ENCODE data around the gene ANKRD50.

ANKRD50 gene

DNA sequence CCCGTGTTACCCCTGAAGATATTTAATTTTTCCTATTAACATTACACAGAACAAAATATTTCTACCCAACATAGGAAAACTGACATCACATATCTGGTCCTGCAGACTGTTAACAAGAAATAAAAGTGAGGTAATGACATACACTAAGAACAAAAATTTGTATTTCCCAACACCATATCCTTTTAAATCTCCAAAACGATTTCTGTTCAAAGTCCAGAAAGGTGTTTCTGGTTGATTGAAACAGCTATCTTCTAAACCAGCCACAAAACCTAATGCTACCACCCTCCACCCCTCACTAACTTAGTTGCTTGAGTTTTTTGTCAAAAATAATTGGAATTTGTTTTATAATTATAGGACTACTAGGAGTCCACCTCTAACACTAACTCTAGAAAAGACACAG is 7.1 kb downstream of the ANKRD50 start:
- no peak for FAIRE-seq

DNA sequence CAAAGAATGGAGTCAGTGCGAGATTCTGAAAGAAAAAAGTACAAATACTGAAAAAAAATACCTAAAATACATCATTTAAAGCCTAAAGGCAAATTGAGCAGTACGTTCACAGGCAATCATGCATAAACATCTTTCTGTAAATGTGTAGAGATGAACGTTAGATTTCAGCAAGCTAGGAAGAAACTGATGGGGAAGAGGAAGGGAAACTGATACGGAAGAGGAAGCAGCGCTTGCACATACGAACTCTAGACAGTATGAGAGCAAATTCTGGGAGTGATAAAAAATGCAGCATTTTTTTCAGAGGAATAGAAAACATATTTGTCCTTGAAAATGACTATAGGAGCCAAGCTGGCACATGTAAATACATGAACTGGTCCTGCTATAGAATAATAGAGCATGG is 9.4 kb downstream of the ANKRD50 start:
- no peak for FAIRE-seq

DNA sequence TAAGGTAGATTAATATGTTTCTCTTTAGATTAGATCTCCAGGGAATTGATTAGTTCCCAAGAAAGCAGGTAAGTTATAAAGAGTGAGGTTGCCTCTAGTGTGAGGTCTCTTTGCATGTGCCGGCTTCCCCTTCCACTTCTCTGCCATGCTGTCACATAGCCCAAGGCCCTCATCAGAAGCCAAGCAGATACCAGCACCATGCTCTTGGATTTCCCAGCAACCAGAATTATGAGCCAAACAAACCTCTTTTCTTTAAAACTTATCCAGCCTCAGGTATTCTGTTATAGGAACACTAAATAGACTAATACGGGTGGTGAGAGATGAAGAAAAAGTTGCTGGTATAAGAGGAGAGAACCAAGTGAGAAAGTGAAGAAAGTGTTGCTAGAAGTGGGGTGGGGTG is 15.1 kb downstream of the ANKRD50 start:
- no peak for FAIRE-seq

DNA sequence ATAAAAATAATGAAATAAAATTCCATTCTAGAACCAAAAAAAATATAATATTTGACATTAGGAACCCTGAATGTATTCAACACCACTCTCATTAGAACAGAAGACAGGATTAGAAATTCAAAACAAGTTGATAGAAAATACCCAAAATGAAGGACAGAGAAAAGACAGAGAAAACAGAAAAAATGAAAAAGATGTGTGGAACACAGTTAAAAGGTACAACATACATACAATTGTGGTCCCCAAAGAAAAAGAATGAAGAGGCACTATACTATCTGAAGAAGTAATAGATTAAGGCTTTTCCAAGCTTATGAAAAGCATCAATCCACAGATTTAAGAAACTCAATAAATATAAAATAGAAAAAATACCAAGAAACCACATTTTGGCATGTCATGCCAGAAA is 16.4 kb downstream of the ANKRD50 start:
- no peak for FAIRE-seq

DNA sequence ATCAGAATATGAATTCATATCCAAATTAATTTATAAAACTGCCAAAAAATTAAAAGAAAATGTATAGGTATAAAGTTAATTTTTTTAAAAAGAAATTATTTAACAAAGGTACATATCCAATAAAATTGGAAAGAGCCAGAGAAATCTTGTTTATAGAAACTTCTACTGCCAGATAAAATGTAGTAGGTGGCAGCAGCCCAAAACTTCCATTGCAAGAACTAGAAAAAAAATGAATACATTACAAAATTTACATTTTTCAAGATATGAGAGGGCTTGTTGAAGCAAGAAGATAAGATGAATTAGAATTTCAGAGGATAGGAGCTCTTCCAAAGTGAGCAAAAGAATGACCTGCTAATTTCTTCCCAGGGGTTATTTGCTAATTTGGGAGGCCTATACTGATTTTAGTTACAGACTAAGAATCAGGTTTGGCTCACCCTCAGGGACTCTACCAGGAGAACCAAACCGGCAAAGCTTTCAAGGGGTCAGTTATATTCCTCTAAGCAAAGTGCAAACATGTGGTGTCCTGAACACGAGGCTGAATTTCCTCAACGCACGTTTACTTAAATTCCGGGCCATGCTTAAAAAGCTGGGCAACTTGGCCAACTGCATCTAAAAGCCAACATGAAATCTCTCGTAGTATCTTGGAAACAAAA is 17.5 kb downstream of the ANKRD50 start:
- no peak for FAIRE-seq

DNA sequence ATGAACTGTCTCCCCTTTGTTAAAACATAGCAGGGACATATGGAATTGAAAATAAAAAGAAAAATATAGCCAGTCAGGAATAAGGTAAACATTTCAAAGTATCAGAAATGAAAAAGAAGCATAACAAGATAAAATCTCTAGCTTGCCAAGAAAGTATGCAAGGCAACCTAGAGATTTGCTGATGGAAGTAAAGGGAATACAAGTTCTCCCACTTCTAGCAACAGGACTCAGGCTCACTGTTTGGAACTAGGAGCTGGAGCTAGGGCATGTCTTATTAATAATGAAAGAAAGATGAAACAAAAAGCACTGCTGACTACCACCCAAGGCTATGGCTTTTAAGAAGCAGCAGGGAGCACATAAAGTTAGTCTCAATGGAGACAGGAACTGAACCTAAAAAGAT is 18.2 kb downstream of the ANKRD50 start:
- FAIRE-seq = no peak

DNA sequence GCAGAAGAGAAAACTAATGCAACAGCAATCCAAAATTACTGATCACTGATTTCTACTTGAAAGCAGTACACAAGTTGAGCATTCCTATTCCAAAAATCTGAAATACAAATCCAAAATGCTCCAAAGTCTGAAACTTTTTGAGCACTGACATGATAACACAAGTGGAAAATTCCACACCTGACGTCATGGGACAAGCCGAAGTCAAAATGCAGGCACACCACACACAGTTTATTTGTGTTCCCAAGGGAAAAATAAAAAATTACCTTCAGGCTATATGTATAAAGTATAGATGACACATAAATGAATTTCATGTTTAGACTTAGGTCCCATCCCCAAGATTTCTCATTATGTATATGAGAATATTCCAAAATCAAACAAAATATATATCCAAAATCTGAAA is 20.7 kb downstream of the ANKRD50 start:
- FAIRE-seq = no peak

DNA sequence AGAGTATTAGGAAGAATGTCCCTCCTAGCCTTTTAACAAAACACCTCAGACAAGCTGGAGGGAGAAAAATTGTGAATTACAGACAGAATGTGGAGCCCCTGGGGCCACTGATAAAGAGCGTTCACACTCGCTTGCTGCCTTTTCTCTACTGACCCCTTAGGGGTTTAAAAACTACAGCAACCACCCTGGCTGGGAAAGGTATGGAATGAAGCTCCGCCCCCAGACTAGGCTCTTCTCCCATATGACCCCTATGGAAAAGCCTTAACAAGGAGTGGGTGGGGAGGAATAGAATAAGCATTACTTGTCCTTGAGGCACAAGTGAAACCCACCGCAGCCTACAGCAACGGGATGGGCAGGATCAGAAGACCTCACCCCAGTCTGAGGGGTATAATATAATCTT is 26.3 kb downstream of the ANKRD50 start:
- no peak for FAIRE-seq

DNA sequence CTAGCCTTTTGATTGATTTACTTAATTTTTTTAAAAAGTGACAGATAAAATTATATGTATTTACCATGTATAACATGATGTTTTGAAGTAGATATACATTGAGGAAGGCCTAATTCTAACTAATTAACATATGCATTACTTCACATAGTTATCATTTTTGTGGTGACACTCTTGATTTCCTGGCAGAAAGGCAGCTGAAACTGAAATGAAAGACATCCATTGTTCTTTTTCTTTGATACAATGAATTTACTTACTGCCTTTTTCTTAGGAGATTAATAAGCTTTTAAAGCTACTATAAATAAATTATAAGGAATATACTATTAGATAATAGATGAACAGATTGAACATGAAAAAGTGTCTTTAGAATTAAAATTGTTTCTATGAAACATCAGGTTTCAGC is 26.7 kb downstream of the ANKRD50 start:
- peak; percentile 23 for FAIRE-seq

DNA sequence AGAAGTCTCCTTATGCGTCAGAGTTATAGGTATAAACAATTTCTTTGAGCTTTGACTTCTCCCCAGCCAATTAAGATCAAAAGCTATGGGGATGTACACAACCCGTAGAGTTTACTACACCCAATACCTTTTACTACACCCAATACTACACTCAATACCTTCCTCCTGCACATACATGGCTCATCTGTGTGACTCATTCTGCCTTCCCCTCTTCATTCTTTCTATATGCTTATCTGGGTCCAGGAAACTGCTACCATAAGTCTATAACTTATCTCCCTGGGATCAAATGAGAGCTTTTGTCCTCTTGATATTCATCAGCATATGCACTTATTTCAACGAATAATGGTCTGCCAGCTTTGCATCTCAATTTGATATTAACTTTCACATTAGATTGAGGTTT is 28.2 kb downstream of the ANKRD50 start:
- no peak for FAIRE-seq

DNA sequence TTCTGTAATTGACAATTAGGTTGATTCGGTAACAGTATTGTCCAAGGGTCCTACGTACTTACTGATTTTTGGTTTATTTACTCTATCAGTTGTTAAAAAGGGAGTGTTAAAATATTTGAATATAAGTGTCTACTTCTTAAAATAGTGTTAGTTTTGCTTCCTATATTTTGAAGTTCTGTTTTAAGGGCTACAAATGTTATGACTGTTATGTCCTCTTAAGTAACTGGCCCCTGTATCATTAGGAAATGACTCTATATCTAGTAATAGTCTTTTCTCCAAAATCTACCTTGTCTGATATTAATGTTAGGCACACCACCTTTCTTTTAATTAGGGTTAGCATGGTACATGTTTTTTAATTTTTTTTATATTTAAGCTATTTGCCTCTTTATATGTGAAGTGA is 30.1 kb downstream of the ANKRD50 start:
- FAIRE-seq = no peak

DNA sequence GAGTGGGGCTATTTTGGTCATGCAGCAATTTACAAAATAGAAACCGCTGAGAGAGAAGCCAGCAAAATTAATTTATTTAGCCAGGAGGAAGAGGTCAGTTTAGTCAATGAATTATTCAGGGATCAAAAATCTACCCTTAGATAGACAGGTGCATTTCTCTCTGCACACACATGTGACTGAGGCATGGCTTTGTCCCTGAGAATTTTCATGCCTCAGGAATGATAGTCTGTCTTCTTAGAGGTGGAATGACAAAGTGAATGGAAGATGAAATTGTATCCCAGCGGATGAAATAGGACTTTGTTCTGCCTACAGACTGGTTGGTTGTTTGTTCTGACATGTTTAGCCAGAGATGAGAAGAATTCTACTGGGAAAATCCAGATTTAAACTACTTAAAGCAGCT is 46.0 kb downstream of the ANKRD50 start:
- no peak for FAIRE-seq

DNA sequence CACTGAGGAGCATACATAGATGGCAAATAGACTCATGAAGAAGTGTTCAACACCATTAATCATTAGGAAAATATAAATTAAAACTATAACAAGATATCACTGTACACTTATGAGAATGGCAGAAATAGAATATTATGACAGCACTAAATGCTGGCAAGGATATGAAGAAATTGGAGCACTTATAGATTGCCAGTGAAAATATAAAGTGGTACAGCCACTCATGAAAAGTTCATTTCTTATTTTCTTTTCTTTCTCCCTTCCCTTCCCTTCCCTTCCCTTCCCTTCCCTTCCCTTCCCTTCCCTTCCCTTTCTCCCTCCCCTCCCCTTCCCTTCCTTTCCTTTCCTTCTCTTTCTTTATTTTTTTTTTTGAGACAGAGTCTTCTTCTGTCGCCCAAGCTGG is 53.7 kb downstream of the ANKRD50 start:
- no peak for FAIRE-seq

DNA sequence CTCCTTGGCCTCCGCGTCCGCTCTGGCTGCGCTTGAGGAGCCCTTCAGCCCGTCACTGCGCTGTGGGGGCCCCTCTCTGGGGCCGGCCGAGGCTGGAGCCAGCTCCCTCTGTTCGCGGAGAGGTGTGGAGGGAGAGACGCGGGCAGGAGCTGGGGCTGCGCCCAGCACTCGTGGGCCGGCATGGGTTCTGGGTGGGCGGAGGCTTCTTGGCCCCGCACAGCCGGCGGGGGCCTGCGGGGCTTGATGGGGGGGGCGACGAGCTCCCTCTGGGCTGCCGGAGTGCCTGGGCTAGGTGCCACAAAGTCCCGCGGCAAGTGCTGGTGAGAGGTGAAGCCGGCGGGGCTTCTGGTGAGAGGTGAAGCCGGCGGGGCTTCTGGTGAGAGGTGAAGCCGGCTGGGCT is 61.9 kb downstream of the ANKRD50 start:
- FAIRE-seq = no peak

DNA sequence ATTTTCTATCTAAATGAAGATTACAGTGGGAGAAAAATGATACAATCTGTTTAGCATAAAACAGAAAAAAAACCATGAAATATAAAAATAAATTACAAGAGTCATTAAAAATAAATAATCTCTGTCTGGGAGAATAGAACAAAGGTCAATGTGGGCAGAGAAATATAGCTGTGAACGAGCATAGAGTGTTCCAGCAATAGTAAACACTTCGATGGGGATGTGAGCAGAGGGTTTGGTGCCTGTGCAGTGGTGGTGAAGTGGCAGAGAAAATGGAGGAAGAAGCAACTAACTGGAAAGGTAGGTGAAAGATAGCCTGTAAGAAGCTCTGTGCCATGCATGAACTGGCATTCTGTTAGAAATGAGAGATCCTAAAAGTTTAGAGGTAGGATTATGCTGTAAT is 64.9 kb downstream of the ANKRD50 start:
- FAIRE-seq = no peak

DNA sequence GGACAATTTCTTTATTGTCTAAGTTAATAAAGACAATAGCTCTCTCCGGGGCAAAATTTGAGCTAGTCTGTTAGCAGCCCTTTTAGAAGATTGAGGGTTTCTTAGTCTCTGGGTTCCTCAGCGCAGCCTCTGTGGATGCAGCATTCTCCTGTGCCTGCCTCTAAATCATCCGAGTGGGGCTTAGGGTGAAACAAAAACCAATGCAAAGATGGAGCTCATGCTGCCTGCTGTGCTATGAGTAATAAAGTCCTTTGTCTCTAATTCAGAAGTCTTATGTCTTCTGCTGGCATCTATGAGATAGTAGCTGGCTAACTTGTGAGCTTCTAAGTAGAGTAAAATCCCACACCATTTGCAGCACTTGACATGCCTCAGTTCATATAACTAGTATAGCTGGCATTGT is 67.9 kb downstream of the ANKRD50 start:
- no peak for FAIRE-seq

DNA sequence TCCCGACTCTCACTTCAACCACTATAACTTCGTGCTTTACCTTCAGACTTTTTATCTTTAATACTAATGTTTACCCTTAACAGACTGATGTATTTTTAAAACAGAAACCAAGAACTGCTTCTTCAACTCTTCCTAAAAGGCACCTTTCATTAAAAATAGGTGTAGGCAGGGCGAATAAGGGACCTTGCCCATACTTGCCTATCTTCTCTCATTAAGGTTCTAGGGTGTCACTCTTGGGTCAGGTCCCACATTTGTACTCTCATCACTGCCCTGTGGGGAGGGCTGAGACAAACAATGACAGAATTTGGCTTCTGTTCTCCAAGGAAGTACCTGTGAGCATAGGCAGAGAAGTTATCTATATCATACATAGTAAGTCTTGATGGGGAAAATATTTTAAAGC is 69.7 kb downstream of the ANKRD50 start:
- FAIRE-seq = no peak

DNA sequence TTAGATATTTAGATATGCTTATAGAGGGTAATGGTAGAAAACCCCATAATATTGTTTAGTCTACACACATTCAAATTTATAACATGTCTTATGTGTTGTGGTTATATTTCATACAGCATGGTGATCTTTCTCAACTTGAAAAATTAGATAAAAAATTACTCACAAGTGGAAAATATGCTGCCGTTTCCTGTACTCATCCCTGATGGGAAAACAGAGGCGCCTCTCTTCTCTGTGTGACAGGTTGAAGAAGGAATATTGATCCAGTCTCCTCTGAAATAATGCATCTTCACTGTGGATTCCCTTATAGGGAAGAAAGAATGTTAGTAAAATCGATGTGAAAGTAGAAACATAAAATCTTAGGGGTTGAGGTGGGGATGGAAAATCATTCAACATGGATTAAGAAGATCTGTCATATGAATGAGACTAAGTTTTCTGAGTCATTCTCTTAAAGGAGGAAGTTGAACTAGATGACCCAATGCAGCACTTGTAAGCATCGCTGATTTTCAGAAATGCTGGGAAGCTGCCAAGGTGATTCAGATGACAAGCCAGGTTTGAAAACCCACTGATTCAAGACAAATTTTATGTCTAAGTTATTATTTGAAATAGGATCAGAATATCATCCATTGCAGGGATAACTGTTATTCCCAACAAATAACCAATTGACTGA is 70.7 kb downstream of the ANKRD50 start:
- no peak for FAIRE-seq

DNA sequence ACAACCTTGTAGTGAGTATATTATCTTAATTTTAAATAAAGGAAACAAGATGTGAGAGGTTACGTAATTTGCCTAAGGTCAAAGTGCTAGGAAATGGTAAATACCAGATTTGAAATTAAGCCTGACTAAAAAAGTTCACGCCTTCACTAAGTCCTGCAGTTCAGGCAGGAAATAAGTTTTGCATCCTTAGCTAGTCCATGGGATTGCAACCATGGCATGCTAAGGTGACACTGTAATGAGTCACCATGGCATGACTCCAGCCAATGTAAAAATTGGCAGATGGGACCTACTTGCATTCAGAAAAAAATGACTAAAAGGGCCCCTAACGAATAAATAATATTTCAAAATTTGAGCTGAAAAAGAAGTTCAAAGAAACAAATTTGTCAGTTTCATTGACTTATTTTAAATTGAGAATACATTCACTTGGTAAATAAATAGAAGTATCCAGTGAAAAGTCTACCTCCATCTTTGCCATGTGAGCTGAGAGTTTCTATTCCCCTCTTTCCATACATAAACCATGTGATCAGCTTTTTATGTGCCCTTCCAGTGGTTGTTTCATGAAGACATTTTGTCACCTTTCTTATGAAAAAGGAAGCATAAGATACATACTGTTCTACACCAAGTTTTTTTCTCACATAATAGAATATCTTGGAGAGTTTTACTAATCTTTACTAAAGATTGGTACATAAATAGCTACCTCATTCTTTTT is 72.4 kb downstream of the ANKRD50 start:
- no peak for FAIRE-seq

DNA sequence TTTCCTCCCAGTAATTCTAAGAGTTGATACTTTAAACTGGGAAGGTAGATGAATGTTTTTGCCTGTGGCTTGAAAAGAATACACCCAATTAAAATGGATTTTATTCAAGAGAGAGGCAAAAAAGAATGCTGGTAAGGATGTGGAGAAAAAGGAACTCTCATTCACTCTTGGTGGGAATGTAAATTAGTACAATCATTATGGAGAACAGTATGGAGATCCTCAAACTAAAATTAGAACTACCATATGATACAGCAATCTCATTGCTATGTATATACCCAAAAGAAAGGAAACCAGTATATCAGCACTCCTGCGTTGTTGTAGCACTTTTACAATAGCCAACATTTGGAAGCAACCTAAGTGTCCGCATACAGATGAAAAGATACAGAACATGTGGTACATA is 75.2 kb downstream of the ANKRD50 start:
- no peak for FAIRE-seq

DNA sequence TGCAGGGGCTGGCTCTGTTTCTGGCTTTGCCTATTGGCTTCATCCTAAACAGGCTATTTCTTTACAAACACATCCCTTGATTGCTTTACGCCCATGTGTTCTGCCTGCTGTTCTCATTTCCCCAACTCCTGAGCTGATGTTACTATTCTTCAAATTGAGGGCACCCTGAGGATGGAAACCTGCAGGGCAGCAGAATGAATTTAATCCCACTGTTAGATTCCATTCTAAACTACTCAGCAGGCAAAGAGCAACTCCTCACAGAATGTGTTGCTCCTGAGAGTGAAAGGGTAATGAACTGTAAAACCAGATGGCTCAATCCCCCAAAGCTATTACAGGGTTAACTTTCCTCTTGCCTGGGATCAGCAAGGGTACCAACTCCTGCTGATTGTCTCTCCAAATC is 75.7 kb downstream of the ANKRD50 start:
- FAIRE-seq = no peak

DNA sequence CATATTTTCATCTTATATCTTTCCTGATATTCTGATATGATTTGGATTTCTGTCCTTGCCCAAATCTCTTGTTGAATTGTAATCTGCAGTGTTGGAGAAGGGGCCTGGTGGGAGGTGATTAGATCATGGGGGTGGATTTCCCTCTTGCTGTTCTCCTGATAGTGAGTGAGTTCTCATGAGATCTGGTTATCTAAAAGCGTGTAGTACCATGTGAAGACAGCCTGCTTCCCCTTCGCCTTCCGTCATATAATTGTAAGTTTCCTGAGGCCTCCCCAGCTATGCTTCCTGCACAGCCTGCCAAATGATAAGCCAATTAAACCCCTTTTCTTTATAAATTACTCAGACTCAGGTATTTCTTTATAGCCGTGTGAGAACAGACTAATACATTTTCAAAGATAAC is 77.2 kb downstream of the ANKRD50 start:
- FAIRE-seq = no peak

DNA sequence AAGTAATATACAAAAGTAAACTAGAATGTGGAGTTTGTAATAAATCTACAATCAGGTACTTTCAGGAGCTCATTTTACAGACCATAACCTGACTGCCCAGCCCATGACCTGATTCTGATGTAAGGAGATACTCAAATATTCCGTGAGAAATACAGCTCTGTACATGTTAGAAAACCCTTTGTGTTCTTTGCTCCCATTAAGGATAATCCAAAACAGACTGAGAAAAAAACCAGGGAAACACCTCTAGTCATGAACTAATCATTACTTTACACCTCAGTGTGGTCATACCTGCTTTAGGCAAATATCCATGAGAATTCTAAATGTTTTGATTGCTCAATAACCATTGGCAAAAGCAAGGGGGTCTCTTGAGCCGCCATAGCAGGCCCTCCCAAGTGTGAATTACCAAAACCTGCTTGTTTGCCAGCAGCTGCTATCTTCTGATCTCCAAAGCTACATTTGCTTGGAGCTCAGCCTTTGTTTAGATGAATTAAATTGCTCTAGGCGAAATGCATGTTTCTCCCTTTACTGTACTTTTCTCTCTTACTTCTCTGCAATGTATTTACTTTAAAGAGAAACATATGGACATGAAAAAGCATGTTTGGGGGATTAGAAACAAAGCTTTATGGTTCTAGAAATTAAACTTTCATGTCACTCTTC is 79.1 kb downstream of the ANKRD50 start:
- FAIRE-seq = no peak

DNA sequence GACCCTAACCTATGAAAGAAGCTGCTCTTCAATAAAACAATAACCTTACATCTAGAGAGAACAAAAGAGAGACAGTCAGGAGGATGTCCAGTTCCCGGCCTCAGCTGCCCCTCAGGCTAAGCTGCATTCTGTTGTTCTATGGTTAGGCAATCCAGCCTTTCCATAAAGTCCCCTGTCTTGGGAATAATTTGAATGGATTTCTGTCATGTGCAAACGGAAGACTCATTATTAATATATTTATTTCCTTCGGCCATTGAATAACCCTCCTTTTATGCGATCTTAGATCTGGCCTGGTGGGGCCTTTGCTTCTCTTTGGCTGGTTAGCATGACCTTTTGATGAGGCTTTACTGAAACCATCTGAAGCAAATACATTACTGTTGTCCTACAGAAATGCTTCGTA is 80.1 kb downstream of the ANKRD50 start:
- FAIRE-seq = no peak

Measured in endometrium (tissue), 2 donors.